SKM-1 (cell line): ENCODE results near the gene ABHD12B.
A peak's percentile ranks its signal among the peaks of the same experiment; 100 is the strongest.
"Not testable (repeated sequence)": the region's sequence is repeated elsewhere in the genome, so short reads cannot be mapped to it uniquely, and the experiment has no call there.

Experiments used
- DNase-seq: peaks from one replicate; lab custom pipeline; 2025; ENCODE audit not compliant: unreplicated experiment; lab: John Stamatoyannopoulos, UW

The ABHD12B gene

DNA sequence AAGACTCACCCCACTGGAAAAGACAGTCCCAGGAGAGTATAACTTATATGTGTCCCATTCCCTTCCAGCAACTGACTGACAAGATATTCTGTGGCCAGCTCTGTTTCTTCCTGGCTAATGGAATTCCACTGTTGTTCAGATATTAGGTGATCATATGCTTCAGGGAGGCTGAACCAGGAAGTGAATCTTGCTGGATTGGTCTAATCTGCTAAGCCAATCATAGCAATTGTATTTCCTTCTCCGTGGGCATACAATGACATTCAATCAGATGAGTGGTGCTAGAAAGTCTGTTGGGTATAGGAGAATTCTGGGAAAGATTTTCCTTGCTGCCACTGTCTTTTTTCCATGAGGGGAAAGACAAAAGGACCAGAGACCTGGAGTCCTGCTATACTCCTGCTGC is 60.3 kb downstream of the ABHD12B start:
- DNase-seq: no peak

DNA sequence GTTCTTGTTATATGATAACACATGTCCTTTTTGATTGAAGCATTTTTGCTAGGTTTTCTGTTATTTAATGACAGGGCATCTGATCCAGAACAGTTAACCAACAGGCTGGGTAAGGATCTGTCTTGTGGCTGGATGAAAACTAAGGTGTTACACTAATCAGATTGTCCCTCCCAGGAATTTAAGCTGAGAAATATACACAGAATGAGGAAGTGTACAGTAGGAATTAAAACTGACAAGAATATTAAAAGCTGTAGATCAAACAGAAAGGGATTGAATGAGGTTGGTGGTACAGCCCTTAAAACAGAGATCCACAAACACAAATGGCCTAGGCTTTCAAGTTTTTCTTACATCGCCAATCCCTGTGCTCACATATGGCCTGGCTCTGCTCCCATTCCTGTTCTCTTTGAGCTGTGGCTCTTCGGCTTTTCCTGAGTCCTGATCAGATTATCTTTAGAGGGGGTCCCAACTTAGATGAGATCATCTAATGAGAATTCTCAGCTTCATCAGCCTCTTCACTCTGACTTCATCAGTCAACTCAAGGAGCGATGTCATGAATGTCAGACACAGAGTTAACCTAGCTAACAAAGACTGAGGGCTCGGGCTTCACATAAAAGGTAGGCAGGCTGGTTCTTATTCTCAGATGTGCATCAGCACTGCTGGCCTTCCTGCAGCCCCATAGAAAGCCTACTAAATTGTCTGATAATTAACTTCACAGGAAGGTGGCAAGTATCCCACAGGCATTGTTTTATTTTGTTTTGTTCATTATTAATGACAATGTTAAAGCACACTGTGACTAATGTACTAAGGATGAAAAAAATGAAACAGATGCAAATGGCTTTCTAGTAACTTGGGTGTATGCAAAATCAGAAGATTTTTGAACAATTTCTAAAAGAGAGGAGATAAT is 61.0 kb downstream of the ABHD12B start:
- no peak for DNase-seq

DNA sequence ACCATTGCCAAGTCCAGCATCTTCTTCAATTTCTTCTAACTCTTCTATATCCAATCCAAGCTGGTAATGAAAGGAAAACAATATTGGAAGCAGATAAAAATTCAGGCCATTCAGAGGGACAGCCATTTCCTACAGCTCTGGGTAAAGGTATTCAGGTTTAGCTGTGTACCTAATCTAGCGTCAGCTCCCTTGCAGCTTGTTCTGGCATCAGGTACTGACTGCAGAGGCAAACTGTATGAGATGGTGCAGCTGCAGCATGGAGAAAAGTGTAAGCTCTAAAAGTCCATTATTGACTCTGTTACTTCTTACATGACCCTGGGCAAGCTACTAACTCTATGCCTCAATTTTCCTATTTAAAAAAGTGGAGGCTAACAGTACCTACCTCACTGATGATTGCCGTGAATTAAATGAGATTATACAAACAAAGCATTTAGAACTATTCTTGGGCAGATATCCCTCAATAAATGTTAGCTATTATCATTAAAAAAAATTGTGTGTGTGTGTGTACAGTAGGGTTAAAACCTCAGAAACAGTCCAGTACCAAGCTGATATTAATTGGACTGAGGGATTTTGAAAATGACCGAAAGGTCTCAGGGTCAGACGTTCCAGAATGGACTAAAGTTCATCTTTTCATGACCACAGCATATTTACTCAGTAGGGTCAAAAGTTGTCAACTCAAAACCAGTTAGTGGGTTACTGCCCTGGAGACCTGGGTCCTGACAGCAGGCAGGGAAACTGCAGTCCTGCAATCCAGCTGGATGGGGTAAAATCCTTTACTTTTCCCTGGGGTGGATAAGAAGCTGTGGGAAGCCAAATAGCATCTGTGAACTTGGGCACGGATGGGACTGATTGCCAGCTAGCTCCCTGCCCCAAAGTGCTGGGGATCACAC is 63.5 kb downstream of the ABHD12B start:
- no peak for DNase-seq

DNA sequence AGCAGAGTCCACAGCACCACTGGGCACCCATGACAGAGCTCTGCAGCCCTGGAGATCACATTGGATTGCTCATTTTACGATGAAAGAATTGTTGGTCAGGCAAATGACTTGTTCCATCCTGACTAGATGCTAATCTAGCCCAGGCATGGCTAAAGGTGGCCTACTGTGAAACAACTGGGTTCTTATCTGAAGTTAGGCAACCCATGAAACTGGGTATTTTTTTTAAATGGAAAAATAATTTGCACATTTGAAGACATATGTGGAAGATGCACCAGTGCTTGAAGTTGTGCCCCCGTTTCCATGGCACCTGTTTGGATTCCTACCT is 64.1 kb downstream of the ABHD12B start:
- no peak for DNase-seq

DNA sequence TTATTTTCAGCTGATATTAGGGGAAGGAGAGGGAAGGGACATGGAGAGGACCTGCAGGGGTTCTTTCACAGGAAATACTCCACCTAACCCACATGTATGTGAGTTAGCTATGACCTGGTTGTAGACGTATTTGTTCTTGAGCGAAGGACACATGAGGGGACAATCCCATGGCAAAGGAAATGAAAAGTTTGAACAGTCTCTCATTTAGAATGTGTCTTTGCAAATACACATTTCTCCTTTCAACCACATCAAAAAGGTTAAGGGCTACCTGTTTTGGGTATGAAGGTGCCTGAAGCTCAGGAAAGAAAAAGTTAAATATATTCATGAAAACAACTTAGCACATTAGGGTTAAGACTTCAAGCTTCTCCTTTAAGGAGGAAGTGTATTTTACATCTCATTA is 65.0 kb downstream of the ABHD12B start:
- DNase-seq: no peak

DNA sequence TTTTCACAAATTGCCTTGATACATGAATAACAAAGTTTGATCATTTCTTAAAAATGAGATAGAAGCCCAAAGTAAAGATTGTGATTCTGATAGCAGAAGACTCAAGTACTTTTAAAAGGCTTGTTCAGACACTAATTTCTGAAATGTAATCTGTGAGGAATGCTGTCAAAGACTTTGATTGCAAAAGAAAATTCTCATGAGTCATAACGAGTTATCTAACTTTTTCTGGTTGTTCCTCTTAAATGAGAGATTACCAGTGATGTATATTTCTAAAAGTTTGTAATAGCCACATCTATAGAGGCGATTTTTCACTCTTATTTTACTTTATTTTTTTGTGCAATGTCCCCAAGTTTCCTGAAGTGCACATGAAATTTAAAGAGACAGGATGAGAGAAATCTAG is 65.5 kb downstream of the ABHD12B start:
- DNase-seq: peak; percentile 2

DNA sequence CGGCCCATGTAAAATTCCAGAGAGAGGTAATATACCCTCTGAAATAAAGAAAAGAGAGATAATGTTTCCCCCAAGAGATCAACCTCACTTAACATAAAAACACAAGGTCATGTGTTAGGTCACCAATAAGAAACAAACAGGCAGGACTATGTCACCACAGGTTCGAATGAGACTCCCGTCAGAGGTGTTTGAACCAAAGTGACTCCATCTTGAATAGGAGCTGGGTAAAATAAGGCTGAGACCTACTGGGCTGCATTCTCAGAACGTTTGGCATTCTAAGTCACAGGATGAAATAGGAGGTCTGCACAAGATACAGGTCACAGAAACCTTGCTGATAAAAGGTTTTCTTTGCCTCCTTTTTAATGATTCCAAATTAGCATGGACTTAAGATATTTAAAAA is 65.9 kb downstream of the ABHD12B start:
- DNase-seq: no peak

DNA sequence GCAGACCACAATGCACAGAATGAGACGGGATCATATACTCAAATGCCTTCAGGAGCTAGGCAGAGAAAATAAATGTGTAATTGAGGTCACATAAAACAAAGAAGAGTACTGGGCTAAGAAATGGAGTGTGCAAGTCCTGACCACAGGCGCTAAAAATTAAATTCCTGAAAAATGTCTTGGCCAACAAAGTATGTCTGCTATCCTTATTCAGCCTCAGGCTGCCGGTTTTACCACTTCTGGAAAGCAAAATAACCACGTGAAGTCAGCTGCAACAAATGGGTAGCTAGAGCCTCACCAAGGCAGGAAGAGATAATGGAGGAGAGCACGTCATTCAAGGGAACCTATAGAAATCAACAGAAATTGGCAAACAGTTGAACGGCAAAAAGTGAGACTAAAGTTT is 69.3 kb downstream of the ABHD12B start:
- DNase-seq: no peak

DNA sequence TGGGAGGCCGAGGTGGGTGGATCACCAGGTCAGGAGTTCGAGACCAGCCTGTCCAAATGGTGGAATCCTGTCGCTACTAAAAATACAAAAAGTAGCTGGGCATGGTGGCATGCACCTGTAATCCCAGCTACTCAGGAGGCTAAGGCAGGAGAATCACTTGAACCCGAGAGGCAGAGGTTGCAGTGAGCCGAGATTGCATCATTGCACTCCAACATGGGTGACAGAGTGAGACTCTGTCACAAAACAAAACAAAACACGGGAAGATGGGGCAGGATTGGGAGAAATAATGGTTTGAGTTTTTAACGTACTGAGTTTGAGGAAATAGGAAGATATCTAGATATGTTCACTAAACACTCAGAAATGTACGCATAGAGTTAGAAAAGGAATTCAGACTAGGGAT is 69.8 kb downstream of the ABHD12B start:
- not testable (repeated sequence) for DNase-seq

DNA sequence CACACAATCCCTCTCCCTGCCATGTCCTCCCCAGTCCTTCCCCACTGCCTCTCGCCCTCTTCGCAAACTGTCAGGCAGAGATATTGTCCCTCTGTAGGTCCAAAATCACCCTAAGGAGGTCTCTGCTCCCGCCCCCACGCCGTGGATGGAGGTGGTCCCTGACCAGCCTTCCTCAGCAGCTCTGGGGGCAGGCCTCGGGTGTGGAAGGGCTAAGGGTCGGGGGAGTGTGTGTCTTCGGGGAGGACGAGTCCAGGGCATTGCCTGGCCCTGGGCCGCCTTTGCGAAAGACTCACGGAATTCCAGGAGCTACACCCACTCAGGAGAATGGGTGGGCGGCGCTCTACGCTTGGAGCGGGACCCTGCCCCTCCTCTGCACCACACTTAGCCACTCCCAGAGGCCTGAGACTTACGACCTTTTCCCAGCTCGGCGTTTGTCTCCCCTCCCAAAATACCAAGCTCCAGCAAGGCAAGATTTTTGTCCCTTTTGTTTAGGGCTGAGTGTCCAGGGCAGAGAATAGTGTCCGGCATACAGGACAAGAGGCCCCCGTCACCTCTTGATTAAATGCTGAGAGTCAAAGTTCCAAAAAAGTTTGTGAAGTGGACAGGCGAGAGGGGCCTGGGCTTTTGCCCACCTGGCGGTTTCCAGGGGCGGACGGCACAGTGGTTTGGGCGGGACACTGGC is 71.5 kb downstream of the ABHD12B start:
- no peak for DNase-seq

DNA sequence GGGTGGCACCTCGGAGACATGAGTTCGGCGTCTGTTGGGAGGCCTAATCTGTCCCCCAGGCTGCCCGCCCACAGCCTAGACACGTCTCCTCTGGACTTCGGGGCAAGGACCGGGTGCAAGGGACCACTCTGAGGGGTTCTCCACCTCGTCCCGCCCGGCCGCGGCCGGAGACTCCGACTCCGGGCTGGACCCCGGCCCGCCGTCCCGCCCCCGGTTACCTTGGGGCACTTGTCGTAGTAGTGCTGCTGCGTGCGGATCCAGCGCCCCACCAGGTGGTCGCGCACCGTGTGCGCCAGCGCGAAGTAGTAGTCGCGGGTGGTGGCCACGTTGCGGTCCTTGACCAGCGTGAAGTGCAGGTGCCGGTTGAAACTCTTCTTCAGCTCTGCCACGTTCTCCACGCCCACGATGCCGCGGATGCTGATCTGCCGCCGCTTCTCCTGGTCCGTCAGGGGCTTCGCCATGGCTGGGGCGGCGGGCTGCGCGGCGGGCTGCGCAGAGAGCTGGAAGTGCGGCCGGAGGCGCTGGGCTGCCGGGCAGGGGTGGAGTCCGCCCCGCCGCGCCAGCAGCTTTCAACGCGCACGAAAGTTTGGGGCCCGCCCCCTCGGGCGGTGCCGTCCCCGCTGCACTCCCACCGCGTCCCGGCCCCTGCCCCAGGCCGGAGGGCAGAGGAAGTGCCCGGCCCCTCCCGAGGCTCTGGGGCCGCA is 72.2 kb downstream of the ABHD12B start, which contains the start of gene PYGL:
Gene PYGL, minus strand, starts transcription at position 541 of the 704 bp plus-strand sequence. Its CDS starts 80 bp downstream, at position 461.
- DNase-seq: no peak

DNA sequence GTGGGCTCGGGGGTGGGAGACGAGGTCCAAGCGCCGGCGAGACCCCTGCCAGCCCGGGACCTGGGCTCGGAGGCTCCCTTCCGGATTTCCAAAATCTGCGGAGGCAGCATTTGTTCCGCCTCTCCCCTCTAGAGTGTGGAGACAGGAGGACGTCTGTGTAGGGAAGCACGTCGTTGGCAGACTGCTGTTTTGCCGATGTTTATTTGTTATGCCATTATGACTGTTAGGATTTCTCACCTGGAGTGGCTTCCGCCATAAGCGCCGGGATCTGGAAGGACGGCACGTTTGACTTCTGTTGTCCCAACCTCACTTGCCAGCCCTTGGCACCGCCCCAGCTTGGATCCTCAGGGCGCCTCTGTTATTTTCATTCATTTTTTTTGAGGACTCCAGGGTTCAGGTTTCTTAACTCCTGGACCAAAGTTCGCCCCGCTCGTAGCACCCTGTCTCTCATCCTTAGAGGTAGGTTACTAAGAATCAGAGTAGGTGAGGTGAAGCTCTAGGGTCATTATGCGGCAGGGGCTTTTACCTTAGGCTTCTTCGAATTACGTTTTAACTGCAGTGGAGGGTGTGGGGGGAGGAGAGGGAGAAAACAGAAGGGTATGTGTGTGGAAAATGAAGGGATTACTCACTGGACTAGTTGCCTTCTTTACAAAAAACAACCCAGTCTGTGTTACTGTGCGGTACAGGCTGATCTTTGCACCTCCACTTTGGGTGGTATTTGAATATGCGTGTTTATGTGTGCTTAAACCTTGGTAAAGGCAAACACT is 73.0 kb downstream of the ABHD12B start:
- DNase-seq: no peak

DNA sequence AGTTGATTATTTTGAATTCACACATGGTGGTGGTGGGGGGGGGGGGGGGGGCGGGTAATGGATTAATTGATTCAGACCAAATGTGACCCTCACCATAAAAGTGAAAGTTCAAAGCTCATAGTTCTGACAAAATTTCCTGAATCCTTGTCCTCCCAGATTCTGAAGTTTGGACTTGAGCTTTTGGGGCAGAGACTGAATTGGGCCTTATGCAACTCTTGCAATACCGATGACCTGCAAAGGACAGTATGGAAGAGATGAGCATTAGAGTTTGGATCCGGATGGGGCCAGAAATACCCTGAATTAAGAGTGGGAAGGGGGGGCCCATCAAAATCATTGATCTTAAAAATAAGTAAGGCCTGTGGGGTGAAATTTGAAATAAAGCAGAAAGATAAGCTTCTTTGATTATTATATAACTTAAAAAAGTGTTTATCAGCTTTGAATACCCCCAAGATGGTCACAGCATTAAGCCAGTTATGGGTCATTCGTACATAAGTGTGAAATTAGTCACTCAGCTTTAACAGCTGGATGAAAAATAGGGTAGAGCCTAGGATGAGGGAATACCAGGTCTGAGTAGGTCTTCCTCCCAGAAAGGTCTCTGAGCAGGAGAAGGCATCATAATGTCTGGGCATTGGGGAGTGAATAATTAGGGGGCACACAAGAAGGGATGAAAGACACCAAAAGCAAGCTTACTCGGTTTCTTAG is 74.5 kb downstream of the ABHD12B start:
- no peak for DNase-seq

DNA sequence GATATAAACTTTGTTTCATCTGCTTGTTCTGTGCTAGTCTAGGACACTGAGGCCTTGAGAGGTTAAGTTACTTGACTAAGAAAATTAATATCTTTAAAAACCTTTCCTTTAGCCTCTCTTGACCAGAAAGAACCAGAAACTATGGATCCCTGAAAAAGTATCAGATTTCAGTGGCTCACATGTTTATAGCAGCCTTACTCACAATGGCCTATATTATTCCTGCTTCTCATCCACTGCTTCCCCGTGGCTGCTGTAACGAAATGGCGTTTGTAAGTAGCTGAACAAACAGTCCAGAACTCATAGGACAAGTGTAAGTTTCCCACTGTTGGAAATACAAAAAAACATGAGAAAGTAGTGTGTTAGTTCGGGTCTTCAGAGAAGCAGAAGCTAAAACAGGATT is 75.6 kb downstream of the ABHD12B start:
- no peak for DNase-seq

DNA sequence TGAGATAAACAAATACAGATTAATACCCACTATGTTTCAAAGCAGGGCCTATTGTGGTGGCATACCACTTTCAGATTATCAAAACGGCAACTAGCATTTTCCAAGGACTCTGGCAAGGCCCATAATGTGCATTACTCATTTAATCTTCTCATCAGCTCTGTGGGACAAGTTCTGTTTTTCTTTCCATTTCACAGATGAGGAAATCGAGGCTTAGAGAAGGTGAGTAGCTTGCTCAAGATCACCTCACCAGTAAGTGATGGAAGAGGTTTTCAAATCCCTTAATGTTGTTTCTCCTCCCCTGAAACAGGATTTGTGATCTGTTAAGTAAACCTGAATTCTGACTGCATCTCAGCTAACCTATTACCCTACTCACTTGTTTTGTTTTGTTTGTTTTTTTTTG is 76.4 kb downstream of the ABHD12B start:
- no peak for DNase-seq

DNA sequence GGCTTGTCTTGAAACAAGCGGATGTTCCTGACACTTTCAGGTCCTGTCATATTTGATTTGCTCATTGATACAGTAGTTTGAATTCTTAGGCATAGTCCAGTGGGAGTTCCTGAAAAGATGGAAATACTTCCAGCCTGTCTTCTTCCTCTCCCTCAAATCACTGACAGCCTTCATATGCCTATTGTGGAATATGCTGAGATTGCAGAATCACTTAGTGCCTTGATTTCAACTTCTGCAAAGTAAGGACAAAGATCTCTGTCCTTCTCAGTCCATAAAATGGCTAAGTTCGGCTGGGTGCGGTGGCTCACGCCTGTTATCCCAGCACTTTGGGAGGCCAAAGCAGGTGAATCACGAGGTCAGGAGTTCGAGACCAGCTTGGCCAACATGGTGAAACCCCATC is 79.2 kb downstream of the ABHD12B start:
- DNase-seq: no peak

DNA sequence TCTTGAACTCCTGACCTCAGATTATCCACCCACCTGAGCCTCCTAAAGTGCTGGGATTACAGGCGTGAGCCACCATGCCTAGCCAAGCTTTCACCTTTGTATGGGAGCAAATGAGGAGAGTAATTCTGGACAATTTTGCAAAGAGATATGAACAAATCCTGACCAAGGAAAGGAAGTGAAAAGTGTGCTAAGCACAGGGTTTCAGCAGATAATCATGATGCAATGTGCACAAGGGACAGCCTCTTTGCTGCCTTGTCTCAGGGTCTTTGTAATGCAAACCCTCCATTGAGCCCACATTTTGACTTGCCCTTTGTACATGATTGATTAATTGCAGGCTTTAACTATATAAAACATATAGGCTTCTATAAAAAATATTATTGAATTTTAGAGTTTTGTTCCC is 81.6 kb downstream of the ABHD12B start:
- no peak for DNase-seq
